Ammon's horn (tissue), 1 donor: Measurements from ENCODE around the gene APRT.
"Not testable (repeated sequence)": the region's sequence is repeated elsewhere in the genome, so short reads cannot be mapped to it uniquely, and the experiment has no call there.

Experiments used
- DNase-seq: peaks from one replicate; pipeline ENCODE4 v3.0.0-alpha.2; 2016; ENCODE audit warnings: low spot score

Gene APRT

GRCh38 chr16:88788749-88789148, 23.0 kb downstream of the APRT start:
- DNase-seq: not testable (repeated sequence)

GRCh38 chr16:88787579-88788314, 24.0 kb downstream of the APRT start:
- DNase-seq: no peak

GRCh38 chr16:88785106-88785924, 26.4 kb downstream of the APRT start, which contains the start of gene PIEZO1:
Gene PIEZO1 (minus strand): TSS chr16:88785220. CDS start chr16:88784964, 256 bp downstream.
- DNase-seq: peak; percentile 66

GRCh38 chr16:88784856-88785105, 26.9 kb downstream of the APRT start:
- DNase-seq: no peak

GRCh38 chr16:88784074-88784855, 27.5 kb downstream of the APRT start:
- no peak for DNase-seq

GRCh38 chr16:88783391-88784073, 28.2 kb downstream of the APRT start:
- DNase-seq: peak; percentile 88

GRCh38 chr16:88782454-88783390, 29.0 kb downstream of the APRT start:
- no peak for DNase-seq

- DNase-seq: no peak
Measured at GRCh38 chr16:88781140-88782077, 30.3 kb downstream of the APRT start.

- no peak for DNase-seq
Measured at GRCh38 chr16:88780142-88781062, 31.3 kb downstream of the APRT start.

- DNase-seq: no peak
Measured at GRCh38 chr16:88779406-88780141, 32.2 kb downstream of the APRT start.

- no peak for DNase-seq
Measured at GRCh38 chr16:88778541-88779065, 33.1 kb downstream of the APRT start.

- no peak for DNase-seq
Measured at GRCh38 chr16:88778271-88778525, 33.5 kb downstream of the APRT start.

- DNase-seq: no peak
Measured at GRCh38 chr16:88777471-88778270, 34.1 kb downstream of the APRT start.

- DNase-seq: no peak
Measured at GRCh38 chr16:88775825-88776224, 35.9 kb downstream of the APRT start.

GRCh38 chr16:88774544-88775393, 37.0 kb downstream of the APRT start:
- DNase-seq: no peak

GRCh38 chr16:88773812-88774291, 37.9 kb downstream of the APRT start:
- DNase-seq: no peak
